Activated CD8-positive, alpha-beta T cell treated with anti-CD3 and anti-CD28 coated beads, Interleukin-2, amount 10 ng/mL, durations not matched to agents 7 days and 5 days (primary cell): ENCODE data around the gene EYS. TPM values are rescaled to one million over a fixed set of nuclear protein-coding genes. Genes with fewer than 3 reads are reported as not detected.
"Not testable (repeated sequence)": the region's sequence is repeated elsewhere in the genome, so short reads cannot be mapped to it uniquely, and the experiment has no call there.

ENCODE experiments used
- ATAC-seq: fragments of 150-1000 bp; cut with Tn5 transposase; one replicate; pipeline ENCODE4 v1.10.0; 2021; ENCODE audit warnings: moderate library complexity
- CTCF ChIA-PET: fragments of 350-600 bp; sonication (Branson Sonifier 250); formaldehyde crosslinking; loops from one replicate; lab custom pipeline; 2021; ENCODE audit warnings: antibody characterized with exemption; lab: Charles Lee
- POLR2A ChIA-PET: fragments of 350-600 bp; sonication (Branson Sonifier 250); formaldehyde crosslinking; loops from one replicate; lab custom pipeline; 2021; ENCODE audit warnings: antibody characterized with exemption; lab: Charles Lee
- DNase-seq: peaks from one replicate; pipeline ENCODE4 v3.0.0-alpha.2; 2020
- H3K27ac Mint-ChIP-seq: one replicate; pipeline ENCODE4 v1.8.0; 2021; ENCODE audit warnings: mild to moderate bottlenecking, mixed read lengths
- H3K27me3 Mint-ChIP-seq: one replicate; pipeline ENCODE4 v1.8.0; 2021; ENCODE audit warnings: low read depth, mixed read lengths
- H3K36me3 Mint-ChIP-seq: one replicate; pipeline ENCODE4 v1.8.0; 2021; ENCODE audit warnings: low read depth, mixed read lengths
- H3K4me1 Mint-ChIP-seq: one replicate; pipeline ENCODE4 v1.8.0; 2021; ENCODE audit warnings: low read depth, mixed read lengths
- H3K4me3 Mint-ChIP-seq: one replicate; pipeline ENCODE4 v1.8.0; 2021; ENCODE audit warnings: mild to moderate bottlenecking, mixed read lengths
- H3K9me3 Mint-ChIP-seq: one replicate; pipeline ENCODE4 v1.8.0; 2022; ENCODE audit warnings: mixed read lengths; ENCODE audit not compliant: insufficient read depth
- total RNA-seq, 2 experiments: library from RNA; stranded (reverse); gene quantifications; one replicate each; pipeline ENCODE4 v1.2.3, GENCODE V29; 2021

Gene EYS
- total RNA-seq, 2 experiments from 2014 or later = not detected

DNA sequence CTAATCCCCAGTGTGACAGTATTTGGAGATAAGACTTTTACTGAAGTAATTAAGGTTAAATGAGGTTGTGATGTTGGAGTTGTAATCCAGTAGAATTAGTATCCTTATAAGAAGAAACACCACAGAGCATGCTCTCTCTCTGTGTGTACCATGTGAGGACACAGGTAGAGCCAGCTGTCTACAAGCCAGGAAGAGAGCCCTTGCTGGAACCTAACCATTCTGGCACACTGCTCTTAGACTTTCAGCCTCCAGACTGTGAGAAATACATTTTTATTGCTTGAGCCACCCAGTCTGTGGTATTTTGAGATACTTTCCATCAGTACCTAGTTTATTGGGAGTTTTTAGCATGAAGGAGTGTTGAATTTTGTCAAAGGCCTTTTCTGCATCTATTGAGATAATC, 1961.2 kb downstream of the EYS start:
- H3K9me3 Mint-ChIP-seq = peaks cover 4% of the 10 kb centered on the region
- ATAC-seq (no peak), DNase-seq (no peak)
- H3K4me3 Mint-ChIP-seq = no peak overlapping the region
- POLR2A ChIA-PET = no interaction called here
- H3K27ac Mint-ChIP-seq = no peak overlapping the region
- no peaks in the 10 kb centered on the region for H3K36me3 Mint-ChIP-seq
- no peaks in the 10 kb centered on the region for H3K27me3 Mint-ChIP-seq
- H3K4me1 Mint-ChIP-seq = no peaks in the 10 kb centered on the region
- CTCF ChIA-PET = no interaction called here

DNA sequence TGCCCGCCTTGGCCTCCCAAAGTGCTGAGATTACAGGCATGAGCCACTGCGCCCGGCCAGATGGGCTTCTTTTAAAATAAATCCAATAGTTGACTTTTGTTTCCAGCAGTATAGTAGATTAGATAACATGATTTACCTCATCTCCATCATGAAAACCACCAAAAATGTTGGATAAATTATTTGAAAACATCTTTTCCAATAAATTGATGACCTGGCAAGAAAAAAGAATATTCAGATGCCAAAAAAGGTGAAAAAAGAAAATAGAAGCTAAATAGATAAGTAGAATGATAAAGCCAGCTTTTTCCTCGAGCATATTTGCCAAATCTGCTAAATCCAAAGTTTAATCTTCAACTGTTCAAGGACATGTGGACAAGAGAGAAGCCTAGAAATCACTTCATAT, 1962.2 kb downstream of the EYS start:
- Mint-ChIP-seq H3K36me3 (no peaks in the 10 kb centered on the region), H3K27me3 (no peaks in the 10 kb centered on the region), H3K27ac (no peak overlapping the region), H3K4me3 (no peak overlapping the region), H3K4me1 (no peaks in the 10 kb centered on the region), H3K9me3 (peaks cover 4% of the 10 kb centered on the region)
- ChIA-PET POLR2A (no interaction called here), CTCF (no interaction called here)
- DNase-seq = no peak
- no peak for ATAC-seq

DNA sequence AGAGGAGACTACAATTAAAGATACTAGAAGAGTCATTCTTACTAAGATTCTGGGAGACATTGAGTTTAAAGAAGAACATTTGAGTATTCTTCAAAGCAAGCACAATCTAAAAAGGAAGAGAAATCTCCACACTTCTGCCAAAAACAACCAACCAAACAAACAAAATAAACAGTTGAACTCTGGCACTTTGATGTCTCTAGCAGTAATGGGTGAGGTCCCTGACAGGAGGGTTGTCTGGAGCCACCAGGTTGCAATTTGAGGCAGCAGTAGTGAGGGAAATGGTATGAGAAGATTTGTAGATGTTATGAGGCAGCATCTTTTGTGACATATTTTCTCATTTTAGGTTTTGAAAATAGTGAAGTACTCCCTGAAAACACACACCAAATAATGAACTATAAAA, 1963.3 kb downstream of the EYS start:
- CTCF ChIA-PET = no interaction called here

DNA sequence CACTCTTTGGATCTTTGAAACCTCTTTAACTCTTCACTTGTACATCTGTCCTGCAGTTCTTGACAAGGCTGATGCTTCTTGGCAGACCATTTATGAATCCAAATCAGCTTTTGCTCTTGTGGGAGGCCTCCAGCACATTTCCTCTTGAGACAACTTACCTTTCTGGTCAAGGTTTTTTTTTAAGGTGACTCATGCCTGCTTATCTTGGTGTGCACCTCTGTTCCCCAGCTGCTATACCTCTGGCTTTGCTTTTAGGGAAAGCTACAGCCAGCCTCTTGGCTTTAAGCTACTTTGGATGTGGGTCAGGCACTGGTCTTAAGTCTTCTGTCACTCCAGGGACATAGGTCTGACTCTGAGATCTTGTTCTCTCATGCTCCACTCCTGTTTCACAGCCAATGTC, 1965.0 kb downstream of the EYS start:
- Mint-ChIP-seq H3K36me3 (no peaks in the 10 kb centered on the region), H3K9me3 (peaks cover 4% of the 10 kb centered on the region), H3K4me1 (no peaks in the 10 kb centered on the region), H3K27ac (no peak overlapping the region), H3K4me3 (no peak overlapping the region), H3K27me3 (no peaks in the 10 kb centered on the region)
- CTCF ChIA-PET = interaction anchor here (0.8 kb wide), 1 partner anchor 23 kb away, joined by 3 read pairs; no protein-coding TSS in a partner anchor
- no peak for DNase-seq
- POLR2A ChIA-PET = no interaction called here
- no peak for ATAC-seq

More for the DNA sequence above, 1963.3 kb downstream of the EYS start:
- DNase-seq (no peak), ATAC-seq (no peak)
- H3K9me3 Mint-ChIP-seq = peaks cover 4% of the 10 kb centered on the region
- H3K27me3 Mint-ChIP-seq = no peaks in the 10 kb centered on the region
- no peaks in the 10 kb centered on the region for H3K36me3 Mint-ChIP-seq
- H3K4me1 Mint-ChIP-seq = no peaks in the 10 kb centered on the region
- no peak overlapping the region for H3K27ac Mint-ChIP-seq
- no peak overlapping the region for H3K4me3 Mint-ChIP-seq
- POLR2A ChIA-PET = no interaction called here

DNA sequence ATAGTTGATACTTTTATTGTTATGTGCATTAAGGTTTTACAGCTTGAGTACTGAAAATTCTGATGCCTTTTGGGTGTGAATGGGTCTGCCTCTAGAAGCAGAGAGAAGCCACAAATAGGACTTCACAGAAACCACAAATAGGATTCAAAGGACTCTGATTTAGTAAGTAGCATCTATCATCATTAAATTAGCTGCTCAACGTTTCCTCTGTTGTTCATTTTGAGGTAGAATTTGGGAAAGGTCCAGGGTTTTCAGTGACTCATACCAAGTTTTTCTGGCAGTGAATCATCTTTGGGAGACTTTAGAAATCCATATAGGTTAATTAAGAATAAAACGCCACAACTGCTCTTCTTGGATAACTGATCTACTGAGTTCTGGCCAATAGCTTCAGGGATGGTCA, 1966.3 kb downstream of the EYS start:
- H3K27ac Mint-ChIP-seq = no peak overlapping the region
- no peaks in the 10 kb centered on the region for H3K36me3 Mint-ChIP-seq
- no peaks in the 10 kb centered on the region for H3K9me3 Mint-ChIP-seq
- no peak for ATAC-seq
- no peak overlapping the region for H3K4me3 Mint-ChIP-seq
- H3K4me1 Mint-ChIP-seq = no peaks in the 10 kb centered on the region
- ChIA-PET POLR2A (no interaction called here), CTCF (no interaction called here)
- H3K27me3 Mint-ChIP-seq = no peaks in the 10 kb centered on the region
- DNase-seq = no peak

DNA sequence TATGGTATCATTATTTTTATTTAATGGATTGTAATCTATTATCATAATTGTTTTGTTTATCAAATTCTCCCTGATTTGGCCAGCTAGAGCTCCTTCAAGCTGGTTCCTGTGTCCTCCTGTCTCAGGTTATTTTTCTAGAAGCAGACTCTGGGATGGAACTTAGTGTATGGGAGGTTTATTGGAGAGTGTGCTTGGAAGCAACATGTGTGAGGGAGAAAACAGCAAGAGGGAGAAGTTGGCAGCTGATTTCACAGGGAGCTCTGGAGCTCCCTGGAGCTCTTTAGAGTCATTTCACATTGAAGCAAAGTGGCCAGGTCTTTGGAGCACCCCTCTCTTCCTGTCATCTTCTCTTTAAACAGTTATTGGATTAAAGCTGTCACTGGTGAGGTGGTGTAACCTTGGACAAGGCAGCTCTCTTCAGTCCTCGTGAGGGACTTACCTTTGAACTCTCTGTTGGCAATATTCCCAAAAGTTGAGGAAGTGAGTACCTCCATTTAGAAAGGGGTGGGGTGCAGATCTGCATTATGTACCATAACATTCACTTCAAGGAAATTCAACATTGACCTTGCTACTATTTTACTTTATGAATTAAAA, 1967.8 kb downstream of the EYS start:
- ATAC-seq = no peak
- DNase-seq = no peak
- Mint-ChIP-seq H3K4me1 (no peaks in the 10 kb centered on the region), H3K4me3 (no peak overlapping the region), H3K27me3 (no peaks in the 10 kb centered on the region), H3K36me3 (no peaks in the 10 kb centered on the region), H3K27ac (no peak overlapping the region), H3K9me3 (no peaks in the 10 kb centered on the region)
- ChIA-PET POLR2A (no interaction called here), CTCF (interaction anchor here (1.0 kb wide), 1 partner anchor 141 kb away, joined by 3 read pairs; no protein-coding TSS in a partner anchor)

DNA sequence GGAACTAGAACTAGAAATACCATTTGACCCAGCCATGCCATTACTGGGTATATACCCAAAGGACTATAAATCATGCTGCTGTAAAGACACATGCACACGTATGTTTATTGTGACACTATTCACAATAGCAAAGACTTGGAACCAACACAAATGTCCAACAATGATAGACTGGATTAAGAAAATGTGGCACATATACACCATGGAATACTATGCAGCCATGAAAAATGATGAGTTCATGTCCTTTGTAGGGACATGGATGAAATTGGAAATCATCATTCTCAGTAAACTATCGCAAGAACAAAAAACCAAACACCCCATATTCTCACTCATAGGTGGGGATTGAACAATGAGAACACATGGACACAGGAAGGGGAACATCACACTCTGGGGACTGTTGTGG, 1968.8 kb downstream of the EYS start:
- H3K27ac Mint-ChIP-seq, H3K27me3 Mint-ChIP-seq, POLR2A ChIA-PET, H3K36me3 Mint-ChIP-seq, H3K9me3 Mint-ChIP-seq, H3K4me1 Mint-ChIP-seq, H3K4me3 Mint-ChIP-seq, CTCF ChIA-PET, ATAC-seq, DNase-seq: not testable (repeated sequence)

DNA sequence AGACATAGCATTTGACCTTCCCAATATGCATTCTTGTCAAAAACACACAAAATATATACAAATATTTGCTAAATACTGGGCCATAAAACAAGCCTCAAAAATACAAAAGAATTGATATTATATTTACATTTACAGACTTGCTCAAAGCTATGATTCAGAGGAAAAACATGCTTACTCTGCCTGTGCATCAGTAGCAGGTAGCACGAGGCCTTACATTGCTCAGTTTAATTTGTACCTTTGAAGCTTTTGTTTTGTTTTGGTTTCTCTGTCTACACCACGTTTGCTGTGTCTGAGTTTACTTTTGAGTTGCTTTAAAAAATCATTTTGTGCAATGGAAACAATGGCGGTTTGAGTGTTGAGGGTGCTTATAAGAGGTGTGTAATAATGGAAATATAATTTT, 1972.1 kb downstream of the EYS start:
- H3K4me3 Mint-ChIP-seq = no peak overlapping the region
- H3K9me3 Mint-ChIP-seq = no peaks in the 10 kb centered on the region
- no peak overlapping the region for H3K27ac Mint-ChIP-seq
- no peak for ATAC-seq
- H3K4me1 Mint-ChIP-seq = no peaks in the 10 kb centered on the region
- no peaks in the 10 kb centered on the region for H3K27me3 Mint-ChIP-seq
- ChIA-PET CTCF (no interaction called here), POLR2A (no interaction called here)
- DNase-seq = no peak
- H3K36me3 Mint-ChIP-seq = no peaks in the 10 kb centered on the region

DNA sequence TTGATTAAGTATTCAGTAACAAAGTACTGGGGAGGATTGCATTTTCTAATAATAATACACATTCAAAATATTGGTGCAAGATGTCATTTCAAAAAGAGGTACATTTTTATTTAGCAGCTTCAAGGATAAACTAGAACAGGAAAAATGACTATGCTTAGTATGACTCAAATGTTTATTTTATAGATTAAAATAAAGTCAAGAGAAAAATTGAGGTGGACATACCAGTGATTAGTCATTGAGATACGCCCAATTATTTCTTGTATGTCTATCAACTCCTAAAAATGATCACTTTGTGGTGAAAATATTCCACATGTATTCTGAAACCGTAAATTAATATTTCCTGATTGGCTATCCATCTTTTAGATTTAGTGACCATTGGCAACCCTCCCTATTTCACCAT, 1974.7 kb downstream of the EYS start:
- POLR2A ChIA-PET = no interaction called here
- H3K36me3 Mint-ChIP-seq = no peaks in the 10 kb centered on the region
- no peaks in the 10 kb centered on the region for H3K9me3 Mint-ChIP-seq
- CTCF ChIA-PET = interaction anchor here (1.2 kb wide), 1 partner anchor 134 kb away, joined by 4 read pairs; no protein-coding TSS in a partner anchor
- H3K27me3 Mint-ChIP-seq = no peaks in the 10 kb centered on the region
- no peaks in the 10 kb centered on the region for H3K4me1 Mint-ChIP-seq
- H3K27ac Mint-ChIP-seq = no peak overlapping the region
- DNase-seq (no peak), ATAC-seq (no peak)
- H3K4me3 Mint-ChIP-seq = no peak overlapping the region

DNA sequence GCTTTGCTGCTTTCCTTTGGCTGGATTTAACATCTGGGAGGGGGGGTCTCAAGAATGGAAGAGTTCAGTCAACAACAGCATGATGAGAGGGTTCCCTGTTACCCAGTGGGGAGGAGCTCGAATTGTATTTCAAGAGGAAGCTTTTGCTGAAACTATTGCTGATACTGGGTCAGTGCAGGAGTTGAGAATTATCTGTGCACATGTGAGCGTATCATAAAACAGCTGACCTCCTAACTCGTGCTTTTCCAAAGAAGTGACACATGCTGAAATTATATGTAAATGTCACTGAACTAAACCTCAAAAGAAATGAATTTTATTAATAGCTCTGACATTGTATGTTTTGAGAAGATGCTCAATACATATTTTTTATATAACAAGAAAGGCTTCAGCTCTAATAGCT, 1975.1 kb downstream of the EYS start:
- ChIA-PET CTCF (interaction anchor here (0.9 to 1.2 kb wide), 2 partner anchors 133 to 157 kb away, joined by 3 to 4 read pairs; no protein-coding TSS in a partner anchor), POLR2A (no interaction called here)
- ATAC-seq (no peak), DNase-seq (no peak)
- H3K9me3 Mint-ChIP-seq = no peaks in the 10 kb centered on the region
- no peak overlapping the region for H3K4me3 Mint-ChIP-seq
- no peaks in the 10 kb centered on the region for H3K4me1 Mint-ChIP-seq
- no peak overlapping the region for H3K27ac Mint-ChIP-seq
- no peaks in the 10 kb centered on the region for H3K27me3 Mint-ChIP-seq
- H3K36me3 Mint-ChIP-seq = no peaks in the 10 kb centered on the region

DNA sequence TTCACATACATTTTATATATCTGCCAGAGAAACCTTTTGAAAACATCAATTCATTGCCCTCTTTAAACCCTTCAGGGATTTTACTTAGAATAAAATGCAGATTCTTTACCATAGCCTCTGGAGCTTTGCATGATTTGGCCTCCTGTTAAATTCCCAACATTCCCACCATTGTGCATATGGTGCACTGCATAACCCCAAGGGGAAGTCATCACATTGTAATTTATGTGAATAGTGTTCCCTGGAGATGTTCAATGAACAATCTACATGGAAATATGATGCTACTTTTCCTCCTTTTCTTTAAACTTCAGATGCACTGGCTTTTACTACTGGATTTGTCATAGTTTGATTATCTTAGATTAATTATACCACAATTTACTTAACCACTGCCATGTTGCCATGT, 1976.7 kb downstream of the EYS start:
- no peaks in the 10 kb centered on the region for H3K4me1 Mint-ChIP-seq
- no peaks in the 10 kb centered on the region for H3K27me3 Mint-ChIP-seq
- no peak overlapping the region for H3K27ac Mint-ChIP-seq
- H3K4me3 Mint-ChIP-seq = no peak overlapping the region
- CTCF ChIA-PET = no interaction called here
- no peaks in the 10 kb centered on the region for H3K36me3 Mint-ChIP-seq
- no peaks in the 10 kb centered on the region for H3K9me3 Mint-ChIP-seq
- POLR2A ChIA-PET = no interaction called here
- ATAC-seq (no peak), DNase-seq (no peak)

DNA sequence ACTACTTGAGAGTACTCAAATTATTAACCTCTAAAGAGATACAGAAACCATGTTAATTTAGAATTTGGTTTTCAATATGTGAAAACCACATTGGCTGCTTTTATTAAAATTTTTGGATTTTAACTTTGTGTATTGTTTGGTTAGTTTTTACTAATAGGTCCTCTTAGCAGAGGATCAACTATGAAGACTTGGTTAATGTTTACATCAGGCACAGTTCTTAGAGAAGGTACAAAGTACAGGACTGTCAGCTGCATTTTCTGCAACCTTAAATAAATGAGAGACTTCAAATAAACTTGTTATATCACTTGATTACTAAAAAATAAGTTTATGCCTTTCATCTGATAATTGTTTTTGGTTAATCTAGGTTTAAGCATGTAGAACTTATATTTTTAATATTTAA, 1982.3 kb downstream of the EYS start:
- Mint-ChIP-seq H3K4me3 (no peak overlapping the region), H3K4me1 (no peaks in the 10 kb centered on the region), H3K36me3 (no peaks in the 10 kb centered on the region), H3K9me3 (no peaks in the 10 kb centered on the region), H3K27me3 (no peaks in the 10 kb centered on the region), H3K27ac (no peak overlapping the region)
- ATAC-seq (no peak), DNase-seq (no peak)
- ChIA-PET CTCF (no interaction called here), POLR2A (no interaction called here)

DNA sequence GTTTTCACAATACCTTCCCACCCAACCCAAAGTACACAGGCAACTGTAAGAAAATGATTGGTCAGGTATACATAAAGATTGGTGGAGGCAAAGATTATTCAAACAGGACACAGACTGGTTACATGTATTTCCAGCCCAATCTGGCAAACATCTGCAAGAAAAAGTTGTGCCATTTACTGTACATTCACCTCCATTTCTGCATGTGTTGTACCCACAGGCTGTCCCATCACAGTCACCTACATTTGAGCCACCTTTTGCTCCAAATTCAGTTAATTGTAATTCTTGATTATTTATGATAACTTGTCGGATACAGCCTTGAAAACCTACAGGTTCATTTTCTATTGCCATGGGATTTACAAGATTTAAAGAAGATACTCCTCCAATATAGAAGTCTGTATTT, 1985.8 kb downstream of the EYS start:
- H3K4me3 Mint-ChIP-seq = no peak overlapping the region
- H3K9me3 Mint-ChIP-seq = no peaks in the 10 kb centered on the region
- H3K27ac Mint-ChIP-seq = no peak overlapping the region
- no peaks in the 10 kb centered on the region for H3K27me3 Mint-ChIP-seq
- POLR2A ChIA-PET = no interaction called here
- H3K4me1 Mint-ChIP-seq = no peaks in the 10 kb centered on the region
- peaks cover 4% of the 10 kb centered on the region for H3K36me3 Mint-ChIP-seq
- no peak for ATAC-seq
- DNase-seq = no peak
- CTCF ChIA-PET = no interaction called here
